Hindlimb muscle (tissue), 1 donor: ENCODE results near the gene TEX2. TPM values are rescaled to one million over a fixed set of nuclear protein-coding genes. Genes with fewer than 3 reads are reported as not detected.
"Not testable (repeated sequence)": the region's sequence is repeated elsewhere in the genome, so short reads cannot be mapped to it uniquely, and the experiment has no call there.

ENCODE experiments used
- DNase-seq: peaks from one replicate; pipeline ENCODE4 v3.0.0-alpha.2; 2013
- polyA plus RNA-seq: library from polyadenylated mRNA; unstranded; fragments of 120-200 nt; gene quantifications from one replicate; pipeline ENCODE4 v1.2.1, GENCODE V29; 2013; ENCODE audit not compliant: insufficient read length

Gene TEX2
- polyA plus RNA-seq, 1 donor: 21.6 TPM

- peak; percentile 40 for DNase-seq
Measured at GRCh38 chr17:64262198-64262999, 661 bp downstream of the TEX2 start.

GRCh38 chr17:64261417-64262145 lies 1.5 kb downstream of the TEX2 start:
- no peak for DNase-seq

GRCh38 chr17:64260886-64261285 lies 2.2 kb downstream of the TEX2 start:
- no peak for DNase-seq

GRCh38 chr17:64259922-64260321 lies 3.1 kb downstream of the TEX2 start:
- no peak for DNase-seq

GRCh38 chr17:64259426-64259825 lies 3.6 kb downstream of the TEX2 start:
- DNase-seq: no peak

- DNase-seq: no peak
Measured at GRCh38 chr17:64256913-64257807, 5.9 kb downstream of the TEX2 start.

GRCh38 chr17:64255764-64256163 lies 7.3 kb downstream of the TEX2 start:
- DNase-seq: no peak

GRCh38 chr17:64254755-64255154 lies 8.3 kb downstream of the TEX2 start:
- no peak for DNase-seq

GRCh38 chr17:64253470-64253869 lies 9.6 kb downstream of the TEX2 start:
- DNase-seq: no peak

- no peak for DNase-seq
Measured at GRCh38 chr17:64252831-64253230, 10.2 kb downstream of the TEX2 start.

- no peak for DNase-seq
Measured at GRCh38 chr17:64250233-64250835, 12.7 kb downstream of the TEX2 start.

GRCh38 chr17:64247836-64248235 lies 15.2 kb downstream of the TEX2 start:
- no peak for DNase-seq

GRCh38 chr17:64245218-64246145 lies 17.6 kb downstream of the TEX2 start:
- no peak for DNase-seq

GRCh38 chr17:64244165-64244564 lies 18.9 kb downstream of the TEX2 start:
- no peak for DNase-seq

- no peak for DNase-seq
Measured at GRCh38 chr17:64243340-64243739, 19.7 kb downstream of the TEX2 start.

GRCh38 chr17:64242633-64243032 lies 20.4 kb downstream of the TEX2 start:
- DNase-seq: no peak

- peak; percentile 78 for DNase-seq
Measured at GRCh38 chr17:64240741-64241347, 22.2 kb downstream of the TEX2 start.

GRCh38 chr17:64240261-64240740 lies 22.8 kb downstream of the TEX2 start:
- peak; percentile 15 for DNase-seq

GRCh38 chr17:64238449-64238848 lies 24.6 kb downstream of the TEX2 start:
- DNase-seq: not testable (repeated sequence)

GRCh38 chr17:64236827-64237403 lies 26.1 kb downstream of the TEX2 start:
- DNase-seq: no peak
